ENCODE measurements around the gene ABTB1. TPM values are rescaled to one million over a fixed set of nuclear protein-coding genes. Genes with fewer than 3 reads are reported as not detected.

The ABTB1 gene
- total and polyA plus RNA-seq, 9 of the 15 experiments (the other 6 are each of a cell fraction or from before 2014, with no cell fraction given) = 0.04 to 2.3 (median 0.55) TPM; not detected in 1

DNA sequence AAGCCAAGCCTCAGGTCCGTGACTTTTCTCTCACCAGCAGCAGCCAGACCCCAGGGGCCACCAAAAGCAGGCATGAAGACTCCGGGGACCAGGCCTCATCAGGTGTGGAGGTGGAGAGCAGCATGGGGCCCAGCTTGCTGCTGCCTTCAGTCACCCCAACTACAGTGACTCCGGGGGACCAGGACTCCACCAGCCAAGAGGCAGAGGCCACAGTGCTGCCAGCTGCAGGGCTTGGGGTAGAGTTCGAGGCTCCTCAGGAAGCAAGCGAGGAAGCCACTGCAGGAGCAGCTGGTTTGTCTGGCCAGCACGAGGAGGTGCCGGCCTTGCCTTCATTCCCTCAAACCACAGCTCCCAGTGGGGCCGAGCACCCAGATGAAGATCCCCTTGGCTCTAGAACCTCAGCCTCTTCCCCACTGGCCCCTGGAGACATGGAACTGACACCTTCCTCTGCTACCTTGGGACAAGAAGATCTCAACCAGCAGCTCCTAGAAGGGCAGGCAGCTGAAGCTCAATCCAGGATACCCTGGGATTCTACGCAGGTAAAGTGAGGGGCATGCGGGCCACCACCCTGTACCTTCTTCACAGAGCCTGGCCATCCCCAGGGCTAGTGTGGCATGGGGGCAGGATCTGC is 12.0 kb upstream of the ABTB1 start:
- intact Hi-C loops (cut with micrococcal nuclease) (no loop called here), in situ Hi-C loops (cut with MboI) (no loop called here)
- CTCF ChIA-PET (ENCODE audit: low intra/inter-chr PET ratio) = no interaction called here
- 91% methylated on average over 7 of the region's 10 CpGs for WGBS (ENCODE audit: insufficient coverage, low coverage, missing lambda C conversion rate)
- H3K4me1 ChIP-seq (replicated peaks in 1 of 2; ENCODE audit: control insufficient read depth in 2 of 2, insufficient read depth in 2 of 2, low read length in 2 of 2) = no peaks in the 10 kb centered on the region; a peak in 1 of 5 replicates
- DNase-seq (ENCODE audit: extremely low read depth in 1 of 4, low spot score in 3 of 4) (no peak), FAIRE-seq (no peak), ATAC-seq (no peak)
- H3K4me2 ChIP-seq (ENCODE audit: insufficient read depth, low read length) = no peak overlapping the region
- H3K79me2 ChIP-seq (ENCODE audit: control insufficient read depth, insufficient read depth, low read length) = no peaks in the 10 kb centered on the region
- H3K9me1 ChIP-seq (ENCODE audit: control insufficient read depth, insufficient read depth, low read length) = no peaks in the 10 kb centered on the region
- BruUV-seq (replicated peaks) = TSS peak; percentile 73
- H2AFZ ChIP-seq (ENCODE audit: low read depth, low read length) = no peak overlapping the region
- TF ChIP-seq MXI1 (IDR thresholded peaks at IDR 0.05; ENCODE audit: low read depth, low read length) (no peak), TSC22D4 (tag; IDR thresholded peaks at IDR 0.05) (no peak), TEAD4 (IDR thresholded peaks at IDR 0.05; ENCODE audit: low read length) (no peak), TEAD4 (CRISPR knock-in tag; IDR thresholded peaks at IDR 0.05; ENCODE audit: borderline replicate concordance) (no peak), COPS2 (conservative IDR thresholded peaks at IDR 0.05) (no peak)
- TF ChIP-seq, protein P1, sequence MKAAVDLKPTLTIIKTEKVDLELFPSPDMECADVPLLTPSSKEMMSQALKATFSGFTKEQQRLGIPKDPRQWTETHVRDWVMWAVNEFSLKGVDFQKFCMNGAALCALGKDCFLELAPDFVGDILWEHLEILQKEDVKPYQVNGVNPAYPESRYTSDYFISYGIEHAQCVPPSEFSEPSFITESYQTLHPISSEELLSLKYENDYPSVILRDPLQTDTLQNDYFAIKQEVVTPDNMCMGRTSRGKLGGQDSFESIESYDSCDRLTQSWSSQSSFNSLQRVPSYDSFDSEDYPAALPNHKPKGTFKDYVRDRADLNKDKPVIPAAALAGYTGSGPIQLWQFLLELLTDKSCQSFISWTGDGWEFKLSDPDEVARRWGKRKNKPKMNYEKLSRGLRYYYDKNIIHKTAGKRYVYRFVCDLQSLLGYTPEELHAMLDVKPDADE (conservative IDR thresholded peaks at IDR 0.05; ENCODE audit: control insufficient read depth, low read depth, low read length) = no peak
- H4K20me1 ChIP-seq (replicated peaks; ENCODE audit: control insufficient read depth, insufficient read depth, low read length) = no peaks in the 10 kb centered on the region
- no peaks in the 10 kb centered on the region for H3K9me3 ChIP-seq (replicated peaks; ENCODE audit: control insufficient read depth, insufficient read depth, low read depth, low read length)
- H3K9ac ChIP-seq (ENCODE audit: insufficient read depth in 1 of 2, low read depth in 2 of 2, low read length in 2 of 2) = no peak overlapping the region
- no peak overlapping the region for H3K4me3 ChIP-seq
- POLR2A ChIA-PET = interaction anchor here (0.7 kb wide), 1 partner anchor 72 kb away, joined by 3 read pairs; no protein-coding TSS in a partner anchor
- no peak overlapping the region for H3K27ac ChIP-seq (ENCODE audit: extremely low read depth, low read depth, low read length)
- H3K36me3 ChIP-seq (ENCODE audit: control insufficient read depth, insufficient read depth, low read length) = peaks cover 49% of the 10 kb centered on the region; the same call in 1 of the 3 replicates
- no peaks in the 10 kb centered on the region for H3K27me3 ChIP-seq (ENCODE audit: control insufficient read depth in 2 of 2, insufficient read depth in 2 of 2, low read length in 2 of 2)

All from K562 (cell line).